Measurements from ENCODE around the gene NAPA. TPM values are rescaled to one million over a fixed set of nuclear protein-coding genes. Genes with fewer than 3 reads are reported as not detected.

The NAPA gene
- total RNA-seq, 1 experiment from 2014 or later, result 80.4 TPM

GRCh38 chr19:47469363-47469700, 45.5 kb downstream of the NAPA start:
- Histone ChIP-seq H3K4me2 (no peak overlapping the region), H3K27me3 (ENCODE audit: insufficient read depth, low read depth) (peaks cover 80% of the 10 kb centered on the region), H4K20me1 (ENCODE audit: insufficient read depth) (no peaks in the 10 kb centered on the region), H3K9me2 (ENCODE audit: insufficient read depth) (no peaks in the 10 kb centered on the region), H2AFZ (no peak overlapping the region), H3K4me1 (replicated peaks; ENCODE audit: insufficient read depth) (no peaks in the 10 kb centered on the region), H3K36me3 (ENCODE audit: low read depth) (no peaks in the 10 kb centered on the region), H3K27ac (no peak overlapping the region), H3F3A (ENCODE audit: insufficient read depth, low read depth) (0 out of 2 replicates have a peak, but pooled peaks cover 5% of the 10 kb centered on the region), H3K9me3 (ENCODE audit: insufficient read depth, low read depth) (no peaks in the 10 kb centered on the region), H3K79me2 (ENCODE audit: low read depth) (no peaks in the 10 kb centered on the region), H3K4me3 (no peak overlapping the region)
- intact Hi-C loops (cut with micrococcal nuclease; ENCODE audit: unreplicated experiment), result no loop called here
- ChIA-PET POLR2A (ENCODE audit: unreplicated experiment) (no interaction called here), CTCF (no interaction called here)
- no peak for DNase-seq
- TF ChIP-seq CTCF (conservative IDR thresholded peaks at IDR 0.05) (no peak), EZH2 (IDR thresholded peaks at IDR 0.05; ENCODE audit: low read depth) (no peak; the same call in 1 of the 2 replicates)
- no TSS peak for BruUV-seq (replicated peaks)

GRCh38 chr19:47467914-47468313, 46.9 kb downstream of the NAPA start:
- H3K79me2 ChIP-seq (ENCODE audit: low read depth), result no peaks in the 10 kb centered on the region
- no peaks in the 10 kb centered on the region for H3K36me3 ChIP-seq (ENCODE audit: low read depth)
- no peaks in the 10 kb centered on the region for H3K9me2 ChIP-seq (ENCODE audit: insufficient read depth)
- TF ChIP-seq CTCF (conservative IDR thresholded peaks at IDR 0.05) (no peak), EZH2 (IDR thresholded peaks at IDR 0.05; ENCODE audit: low read depth) (no peak)
- H3K27ac ChIP-seq, result no peak overlapping the region
- no peak overlapping the region for H3K4me3 ChIP-seq
- no peak overlapping the region for H3K4me2 ChIP-seq
- POLR2A ChIA-PET (ENCODE audit: unreplicated experiment), result no interaction called here
- no peak for DNase-seq
- no TSS peak for BruUV-seq (replicated peaks)
- 0 out of 2 replicates have a peak, but pooled peaks cover 5% of the 10 kb centered on the region for H3F3A ChIP-seq (ENCODE audit: insufficient read depth, low read depth)
- CTCF ChIA-PET, result interaction anchor here (0.6 to 1.3 kb wide), 2 partner anchors 31 to 607 kb away, joined by 3 to 9 read pairs; no protein-coding TSS in a partner anchor
- intact Hi-C loops (cut with micrococcal nuclease; ENCODE audit: unreplicated experiment), result no loop called here
- no peaks in the 10 kb centered on the region for H4K20me1 ChIP-seq (ENCODE audit: insufficient read depth)
- no peaks in the 10 kb centered on the region for H3K9me3 ChIP-seq (ENCODE audit: insufficient read depth, low read depth)
- peaks cover 94% of the 10 kb centered on the region for H3K27me3 ChIP-seq (ENCODE audit: insufficient read depth, low read depth)
- no peak overlapping the region for H2AFZ ChIP-seq
- no peaks in the 10 kb centered on the region for H3K4me1 ChIP-seq (replicated peaks; ENCODE audit: insufficient read depth)

- Histone ChIP-seq H3K4me1 (replicated peaks; ENCODE audit: insufficient read depth) (no peaks in the 10 kb centered on the region), H3K27ac (no peak overlapping the region), H4K20me1 (ENCODE audit: insufficient read depth) (no peaks in the 10 kb centered on the region), H3K9me3 (ENCODE audit: insufficient read depth, low read depth) (no peaks in the 10 kb centered on the region), H3K27me3 (ENCODE audit: insufficient read depth, low read depth) (peaks cover 95% of the 10 kb centered on the region), H3K79me2 (ENCODE audit: low read depth) (no peaks in the 10 kb centered on the region), H3K36me3 (ENCODE audit: low read depth) (no peaks in the 10 kb centered on the region), H3K4me2 (no peak overlapping the region), H2AFZ (no peak overlapping the region), H3K9me2 (ENCODE audit: insufficient read depth) (no peaks in the 10 kb centered on the region), H3F3A (ENCODE audit: insufficient read depth, low read depth) (0 out of 2 replicates have a peak, but pooled peaks cover 5% of the 10 kb centered on the region), H3K4me3 (no peak overlapping the region)
- BruUV-seq (replicated peaks), result no TSS peak
- ChIA-PET CTCF (no interaction called here), POLR2A (ENCODE audit: unreplicated experiment) (no interaction called here)
- intact Hi-C loops (cut with micrococcal nuclease; ENCODE audit: unreplicated experiment), result no loop called here
- TF ChIP-seq EZH2 (IDR thresholded peaks at IDR 0.05; ENCODE audit: low read depth), result no peak
- no peak for TF ChIP-seq CTCF (conservative IDR thresholded peaks at IDR 0.05)
- no peak for DNase-seq
Measured at GRCh38 chr19:47465957-47466356, 48.9 kb downstream of the NAPA start.

All from PC-9 (cell line).